ENCODE measurements around the gene ZNF621.
A peak's percentile ranks its signal among the peaks of the same experiment; 100 is the strongest.

Gene ZNF621

DNA sequence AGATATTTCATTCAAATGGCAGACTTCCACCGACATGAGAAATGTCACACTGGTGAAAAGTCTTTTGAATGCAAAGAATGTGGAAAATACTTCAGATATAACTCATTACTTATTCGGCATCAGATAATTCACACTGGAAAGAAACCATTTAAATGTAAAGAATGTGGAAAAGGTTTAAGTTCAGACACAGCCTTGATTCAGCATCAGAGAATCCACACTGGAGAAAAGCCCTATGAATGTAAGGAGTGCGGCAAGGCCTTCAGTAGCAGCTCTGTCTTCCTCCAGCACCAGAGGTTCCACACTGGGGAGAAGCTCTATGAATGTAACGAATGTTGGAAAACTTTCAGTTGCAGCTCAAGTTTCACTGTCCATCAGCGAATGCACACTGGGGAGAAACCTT is 8.6 kb upstream of the ZNF621 start:
- H3K4me3 ChIP-seq (ENCODE audit: low read depth, low read length) = no peak overlapping the region
- TF ChIP-seq, protein P1, sequence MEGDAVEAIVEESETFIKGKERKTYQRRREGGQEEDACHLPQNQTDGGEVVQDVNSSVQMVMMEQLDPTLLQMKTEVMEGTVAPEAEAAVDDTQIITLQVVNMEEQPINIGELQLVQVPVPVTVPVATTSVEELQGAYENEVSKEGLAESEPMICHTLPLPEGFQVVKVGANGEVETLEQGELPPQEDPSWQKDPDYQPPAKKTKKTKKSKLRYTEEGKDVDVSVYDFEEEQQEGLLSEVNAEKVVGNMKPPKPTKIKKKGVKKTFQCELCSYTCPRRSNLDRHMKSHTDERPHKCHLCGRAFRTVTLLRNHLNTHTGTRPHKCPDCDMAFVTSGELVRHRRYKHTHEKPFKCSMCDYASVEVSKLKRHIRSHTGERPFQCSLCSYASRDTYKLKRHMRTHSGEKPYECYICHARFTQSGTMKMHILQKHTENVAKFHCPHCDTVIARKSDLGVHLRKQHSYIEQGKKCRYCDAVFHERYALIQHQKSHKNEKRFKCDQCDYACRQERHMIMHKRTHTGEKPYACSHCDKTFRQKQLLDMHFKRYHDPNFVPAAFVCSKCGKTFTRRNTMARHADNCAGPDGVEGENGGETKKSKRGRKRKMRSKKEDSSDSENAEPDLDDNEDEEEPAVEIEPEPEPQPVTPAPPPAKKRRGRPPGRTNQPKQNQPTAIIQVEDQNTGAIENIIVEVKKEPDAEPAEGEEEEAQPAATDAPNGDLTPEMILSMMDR (IDR thresholded peaks at IDR 0.05; ENCODE audit: borderline replicate concordance, insufficient read depth, low read depth, low read length) = no peak

GRCh38 chr3:40518067-40518466 is 6.7 kb upstream of the ZNF621 start:
- TF ChIP-seq, protein P1 (IDR thresholded peaks at IDR 0.05; ENCODE audit: borderline replicate concordance, insufficient read depth, low read depth, low read length) = no peak
- H3K4me3 ChIP-seq (ENCODE audit: low read depth, low read length) = no peak overlapping the region

- TF ChIP-seq, protein P1 (IDR thresholded peaks at IDR 0.05; ENCODE audit: borderline replicate concordance, insufficient read depth, low read depth, low read length) = no peak
- H3K4me3 ChIP-seq (ENCODE audit: low read depth, low read length) = no peak overlapping the region
Observed at GRCh38 chr3:40518848-40519247, 5.9 kb upstream of the ZNF621 start.

DNA sequence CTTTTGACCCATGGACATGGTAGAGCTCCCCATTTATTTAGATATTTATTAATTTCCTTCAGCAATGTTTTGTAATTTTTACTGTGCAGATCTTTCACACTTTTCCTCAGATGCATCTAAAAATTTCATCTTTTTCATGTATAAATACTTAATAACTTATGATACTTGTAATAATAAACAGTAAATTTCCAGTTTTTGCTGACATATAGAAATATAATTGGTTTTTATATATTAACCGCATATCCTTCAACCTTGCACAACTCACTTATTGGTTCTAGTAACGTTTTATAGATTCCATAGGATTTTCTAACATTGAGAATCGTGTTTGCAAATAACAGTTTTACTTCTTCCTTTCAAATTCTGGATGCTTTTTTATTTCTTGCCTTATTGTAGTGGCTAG is 3.5 kb upstream of the ZNF621 start:
- no peak overlapping the region for H3K4me3 ChIP-seq (ENCODE audit: low read depth, low read length)
- TF ChIP-seq, protein P1 (IDR thresholded peaks at IDR 0.05; ENCODE audit: borderline replicate concordance, insufficient read depth, low read depth, low read length) = no peak

DNA sequence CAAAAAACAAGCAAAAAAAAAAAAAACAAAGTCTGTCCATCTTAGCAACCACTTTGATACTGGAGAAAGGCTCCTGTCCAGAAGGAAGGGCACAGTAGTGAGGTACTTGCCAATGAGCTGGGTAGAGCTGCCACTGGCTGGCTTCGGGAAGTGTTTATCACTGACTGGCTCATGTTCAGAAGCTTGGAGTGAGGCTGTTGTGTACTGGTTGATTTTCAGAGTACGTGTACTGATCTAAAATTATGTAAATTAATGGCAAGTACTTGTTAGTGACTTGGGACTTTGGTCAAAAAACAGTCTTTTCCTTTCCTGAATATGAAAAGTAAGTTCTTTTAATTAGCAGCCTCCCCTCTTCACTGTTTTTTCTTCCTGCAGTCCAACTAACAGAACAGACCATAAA is 979 bp upstream of the ZNF621 start:
- H3K4me3 ChIP-seq (ENCODE audit: low read depth, low read length) = no peak overlapping the region
- TF ChIP-seq, protein P1 (IDR thresholded peaks at IDR 0.05; ENCODE audit: borderline replicate concordance, insufficient read depth, low read depth, low read length) = no peak

DNA sequence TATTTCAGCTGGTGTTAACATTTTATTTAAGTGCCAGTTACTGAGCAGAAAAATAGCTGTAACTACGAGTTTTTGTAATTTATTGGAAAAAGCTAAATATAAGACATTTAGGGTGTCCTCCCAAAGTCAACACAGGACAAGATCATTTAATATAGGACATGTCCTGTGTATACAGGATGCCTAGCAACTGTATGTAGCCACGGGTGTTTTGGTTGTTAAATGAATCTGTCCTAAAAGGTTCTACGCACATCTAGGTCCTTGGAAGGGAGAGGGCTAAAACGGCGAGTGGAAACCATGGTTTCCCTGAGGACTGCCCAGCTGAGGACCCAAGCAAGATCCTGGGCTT is 565 bp upstream of the ZNF621 start:
- H3K4me3 ChIP-seq (ENCODE audit: low read depth, low read length) = peak overlapping the region; percentile 71
- TF ChIP-seq, protein P1 (IDR thresholded peaks at IDR 0.05; ENCODE audit: borderline replicate concordance, insufficient read depth, low read depth, low read length) = no peak

DNA sequence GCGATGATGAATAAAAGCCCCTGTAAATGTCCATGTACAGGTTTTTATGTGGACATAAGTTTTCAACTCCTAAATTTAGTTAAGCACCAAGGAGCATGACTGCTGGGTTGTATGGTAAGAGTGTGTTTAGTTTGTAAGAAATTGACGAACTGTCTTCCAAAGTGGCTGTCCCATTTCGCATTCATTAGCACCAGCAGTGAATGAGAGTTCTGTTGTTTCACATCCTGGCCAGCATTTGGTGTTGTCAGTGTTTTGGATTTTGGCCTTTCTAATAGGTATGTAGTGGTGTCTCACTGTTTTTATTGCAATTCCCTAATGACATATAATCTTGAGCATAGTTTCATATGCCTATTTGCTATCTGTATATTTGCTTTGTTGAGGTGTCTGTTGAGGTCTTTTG is 3.7 kb downstream of the ZNF621 start:
- H3K4me3 ChIP-seq (ENCODE audit: low read depth, low read length) = no peak overlapping the region
- TF ChIP-seq, protein P1 (IDR thresholded peaks at IDR 0.05; ENCODE audit: borderline replicate concordance, insufficient read depth, low read depth, low read length) = no peak
